ENCODE measurements around the gene MAP1A. TPM values are rescaled to one million over a fixed set of nuclear protein-coding genes. Genes with fewer than 3 reads are reported as not detected.

Gene MAP1A
- total and polyA plus RNA-seq, 2 donors (not counting 1 experiment from before 2014, with no cell fraction given), result 0.03 to 0.07 TPM

- Histone ChIP-seq H4K20me1 (ENCODE audit: control insufficient read depth, insufficient read depth, low read length, poor library complexity, severe bottlenecking) (no peaks in the 10 kb centered on the region), H3K9ac (ENCODE audit: low read length) (peak within 1 kb of the TSS; percentile 95), H3K27me3 (replicated peaks in 1 of 4; ENCODE audit: control extremely low read depth in 1 of 4, control insufficient read depth in 3 of 4, insufficient read depth in 4 of 4, low read length in 3 of 4) (no peaks in the 10 kb centered on the region), H2AFZ (ENCODE audit: insufficient read depth, low read depth, low read length, poor library complexity, severe bottlenecking) (peak within 1 kb of the TSS; percentile 96), H3K4me3 (ENCODE audit: control extremely low read depth in 1 of 5, extremely low read depth in 1 of 5, insufficient read depth in 1 of 5, low read depth in 2 of 5, low read length in 4 of 5) (peak within 1 kb of the TSS; percentile 76 to 92 (median 80)), H3K9me3 (ENCODE audit: control extremely low read depth in 1 of 3, control insufficient read depth in 2 of 3, insufficient read depth in 1 of 3, low read length in 2 of 3) (no peaks in the 10 kb centered on the region), H3K4me1 (ENCODE audit: control insufficient read depth in 2 of 2, insufficient read depth in 2 of 2, low read length in 2 of 2) (peaks cover 11% of the 10 kb centered on the region in 2 donors), H3K4me2 (replicated peaks; ENCODE audit: low read depth, low read length, poor library complexity, severe bottlenecking) (peak within 1 kb of the TSS; percentile 85), H3K27ac (ENCODE audit: low read length in 2 of 2) (peak within 1 kb of the TSS; percentile 70 to 98), H3K36me3 (replicated peaks in 1 of 2; ENCODE audit: control extremely low read depth in 1 of 2, control insufficient read depth in 1 of 2, extremely low read depth in 1 of 2, insufficient read depth in 2 of 2, low read length in 1 of 2) (peaks cover 1 to 10% of the 10 kb centered on the region in 2 experiments), H3K79me2 (ENCODE audit: control insufficient read depth, insufficient read depth, low read length) (peaks cover 18% of the 10 kb centered on the region)
- TF ChIP-seq CTCF (IDR thresholded peaks at IDR 0.05), result no peak
- no peak for TF ChIP-seq EZH2 (IDR thresholded peaks at IDR 0.05; ENCODE audit: borderline replicate concordance, insufficient read depth, low read depth, low read length, poor library complexity, severe bottlenecking)
- DNase-seq (peak; percentile 96), ATAC-seq (ENCODE audit: low read depth) (peak; percentile 99)
- Mint-ChIP-seq H3K27me3 (no peaks in the 10 kb centered on the region), H3K4me1 (peaks cover 23% of the 10 kb centered on the region), H3K27ac (peak within 1 kb of the TSS; percentile 95), H3K9me3 (ENCODE audit: insufficient read depth) (no peaks in the 10 kb centered on the region), H3K4me3 (peak within 1 kb of the TSS; percentile 92)
- ChIA-PET CTCF (interaction anchor here (1.0 to 9.7 kb wide), 3 partner anchors 21 to 117 kb away, joined by 3 to 97 read pairs (median 3); partner anchors contain the start of gene MAP1A), POLR2A (interaction anchor here (0.7 to 1.2 kb wide), 3 partner anchors 17 to 86 kb away, joined by 3 to 13 read pairs (median 7); no protein-coding TSS in a partner anchor)
- intact Hi-C loops (cut with micrococcal nuclease), result loop anchor here (1.0 to 10.0 kb wide), 3 partner anchors 17 to 758 kb away; partner anchors contain the start of genes CDAN1, TUBGCP4 and ZSCAN29
- under 1% methylated on average over 46 of the region's 54 CpGs for WGBS (ENCODE audit: insufficient coverage)
Observed at GRCh38 chr15:43492673-43493601, 24.5 kb upstream of the MAP1A start, which contains the start of gene TP53BP1. TP53BP1 (minus strand) TSS chr15:43493156; CDS start chr15:43493043, 113 bp downstream.

Measured in B cell (primary cell).